CD14-positive monocyte (primary cell): ENCODE measurements around the gene KRTAP17-1. TPM values are rescaled to one million over a fixed set of nuclear protein-coding genes. Genes with fewer than 3 reads are reported as not detected.

Experiments
- DNase-seq, 3 donors: peaks; one replicate each; pipeline ENCODE4 v3.0.0-alpha.2; 2011 to 2022
- H2AFZ ChIP-seq: 2 replicates; pipeline ENCODE4 v1.6.0; 2012; ENCODE audit warnings: mild to moderate bottlenecking, low read depth, low read length, inconsistent platforms; ENCODE audit not compliant: insufficient read depth, poor library complexity, severe bottlenecking
- H3K27ac ChIP-seq, 2 donors: 1 replicate in 1 of 2; 2 replicates in 1 of 2; pipeline ENCODE4 v1.5.1; 2012 to 2013; ENCODE audit warnings: low read length in 2 of 2, control low read depth in 1 of 2, inconsistent platforms in 1 of 2, low read depth in 1 of 2, mild to moderate bottlenecking in 1 of 2
- H3K27me3 ChIP-seq, 2 donors: one replicate each; pipeline versions ENCODE4 v1.6.0 to v1.6.1; 2011 to 2013; ENCODE audit warnings: low read length in 2 of 2; ENCODE audit not compliant: control insufficient read depth in 2 of 2, insufficient read depth in 2 of 2
- H3K36me3 ChIP-seq, 2 donors: replicated peaks in 1 of 2; 1 replicate in 1 of 2; 2 replicates in 1 of 2; pipeline versions ENCODE4 v1.5.1 to v1.6.1; 2012 to 2013; ENCODE audit warnings: low read length in 2 of 2, control low read depth in 1 of 2, inconsistent platforms in 1 of 2, mild to moderate bottlenecking in 1 of 2; ENCODE audit not compliant: insufficient read depth in 2 of 2, control insufficient read depth in 1 of 2
- H3K4me1 ChIP-seq, 2 donors: 1 replicate in 1 of 2; 2 replicates in 1 of 2; pipeline versions ENCODE4 v1.5.1 to v1.6.1; 2012 to 2013; ENCODE audit warnings: low read length in 2 of 2, control low read depth in 1 of 2, inconsistent platforms in 1 of 2, mild to moderate bottlenecking in 1 of 2, moderate library complexity in 1 of 2; ENCODE audit not compliant: insufficient read depth in 2 of 2, control insufficient read depth in 1 of 2
- H3K4me2 ChIP-seq: replicated peaks from 2 replicates; pipeline ENCODE3; 2012; ENCODE audit warnings: low read length, moderate library complexity, mild to moderate bottlenecking; ENCODE audit not compliant: poor library complexity, severe bottlenecking; ENCODE audit errors: extremely low read depth
- H3K4me3 ChIP-seq, 3 experiments: fragments of 200-600 bp in 1 of 3; sonication (generic) in 1 of 3; replicated peaks in 1 of 3; 1 replicate in 2 of 3; 2 replicates in 1 of 3; pipeline ENCODE4 v1.5.1; 2011 to 2013; ENCODE audit warnings: low read length in 3 of 3, mild to moderate bottlenecking in 3 of 3, control low read depth in 2 of 3, low read depth in 2 of 3, inconsistent platforms in 1 of 3, moderate library complexity in 1 of 3
- H3K79me2 ChIP-seq: 2 replicates; pipeline ENCODE4 v1.6.0; 2012; ENCODE audit warnings: mild to moderate bottlenecking, control low read depth, inconsistent platforms, low read length, moderate library complexity; ENCODE audit not compliant: insufficient read depth
- H3K9ac ChIP-seq: 2 replicates; pipeline ENCODE4 v1.6.0; 2017; ENCODE audit warnings: low read length, mild to moderate bottlenecking; ENCODE audit not compliant: insufficient read depth, poor library complexity, severe bottlenecking
- H3K9me3 ChIP-seq, 2 donors: replicated peaks in 1 of 2; 1 replicate in 1 of 2; 2 replicates in 1 of 2; pipeline versions ENCODE4 v1.5.1 to v1.6.1; 2012 to 2013; ENCODE audit warnings: low read length in 2 of 2, control low read depth in 1 of 2; ENCODE audit not compliant: control insufficient read depth in 1 of 2, insufficient read depth in 1 of 2
- H4K20me1 ChIP-seq: 2 replicates; pipeline ENCODE4 v1.6.0; 2012; ENCODE audit warnings: mild to moderate bottlenecking, low read length, control low read depth, moderate library complexity; ENCODE audit not compliant: insufficient read depth
- H3K27ac Mint-ChIP-seq, 7 donors: one replicate each; pipeline ENCODE4 v1.8.0; 2020; ENCODE audit warnings: mild to moderate bottlenecking in 7 of 7, mixed read lengths in 7 of 7, moderate library complexity in 6 of 7, inconsistent platforms in 2 of 7
- H3K27me3 Mint-ChIP-seq, 3 donors: one replicate each; pipeline ENCODE4 v1.8.0; 2021 to 2022; ENCODE audit warnings: low read depth in 3 of 3, mild to moderate bottlenecking in 3 of 3, mixed read lengths in 3 of 3, moderate library complexity in 3 of 3, inconsistent platforms in 1 of 3
- H3K36me3 Mint-ChIP-seq, 2 donors: one replicate each; pipeline ENCODE4 v1.8.0; 2020; ENCODE audit warnings: mixed read lengths in 2 of 2, inconsistent platforms in 1 of 2, mild to moderate bottlenecking in 1 of 2
- H3K4me1 Mint-ChIP-seq: one replicate; pipeline ENCODE4 v1.8.0; 2020; ENCODE audit warnings: mild to moderate bottlenecking, mixed read lengths
- H3K4me3 Mint-ChIP-seq, 2 donors: one replicate each; pipeline ENCODE4 v1.8.0; 2020; ENCODE audit warnings: mild to moderate bottlenecking in 2 of 2, mixed read lengths in 2 of 2, moderate library complexity in 1 of 2
- H3K9me3 Mint-ChIP-seq, 7 donors: one replicate each; pipeline ENCODE4 v1.8.0; 2020 to 2022; ENCODE audit warnings: mixed read lengths in 7 of 7, mild to moderate bottlenecking in 6 of 7, moderate library complexity in 6 of 7, inconsistent platforms in 2 of 7
- CTCF ChIP-seq: fragments of 200-600 bp; IDR thresholded peaks from one replicate; pipeline ENCODE4 v1.8.0; 2022; ENCODE audit warnings: antibody characterized with exemption, mild to moderate bottlenecking
- WGBS: methylation state at CpG from one replicate; pipeline ENCODE4 v1.1.5; 2013; ENCODE audit warnings: missing lambda C conversion rate; ENCODE audit not compliant: insufficient coverage; 5-methylcytosine and 5-hydroxymethylcytosine counted together
- intact Hi-C, 2 donors: fragments of 100-400 bp; cut with micrococcal nuclease; formaldehyde crosslinking; loops; one replicate each; pipeline versions ENCODE4 v1.15.0 to v1.15.1; 2023
- polyA plus RNA-seq, 3 donors: library from polyadenylated mRNA; depleted of rRNA in 1 of 3; unstranded in 2 of 3; stranded (reverse) in 1 of 3; fragments of 300-500 nt in 2 of 3; fragments of >200 nt in 1 of 3; fragmentation: Illumina TruSeq in 2 of 3; gene quantifications; 1 replicate in 2 of 3; 2 replicates in 1 of 3; pipeline ENCODE4 v1.2.3, GENCODE V29; 2012 to 2021

The KRTAP17-1 gene
- polyA plus RNA-seq, 3 donors = not detected

GRCh38 chr17:41340934-41341861 lies 25.7 kb upstream of the KRTAP17-1 start:
- Mint-ChIP-seq H3K4me1 (peaks cover 25% of the 10 kb centered on the region), H3K36me3 (peaks cover 0 to 2% of the 10 kb centered on the region in 2 donors), H3K27me3 (peaks cover 4 to 6% (median 4%) of the 10 kb centered on the region in 3 donors), H3K4me3 (no peak overlapping the region), H3K27ac (no peak overlapping the region), H3K9me3 (peaks cover 10 to 23% (median 19%) of the 10 kb centered on the region in 7 donors)
- H3K4me2 ChIP-seq = no peak overlapping the region
- DNase-seq = no peak
- peaks cover 22 to 29% of the 10 kb centered on the region in 2 donors for H3K4me1 ChIP-seq
- no peak overlapping the region for H3K9ac ChIP-seq
- no peaks in the 10 kb centered on the region for H4K20me1 ChIP-seq
- no peaks in the 10 kb centered on the region for H3K36me3 ChIP-seq
- H3K79me2 ChIP-seq = no peaks in the 10 kb centered on the region
- no peak overlapping the region for H2AFZ ChIP-seq
- H3K27ac ChIP-seq = no peak overlapping the region
- intact Hi-C loops = loop anchor here in 1 of 2 donors (1.0 kb wide), 1 partner anchor 14 kb away; no protein-coding TSS in a partner anchor
- WGBS = 91% methylated on average over 1 of the region's 7 CpGs
- peaks cover 15 to 16% of the 10 kb centered on the region in 2 donors for H3K9me3 ChIP-seq
- H3K4me3 ChIP-seq = no peak overlapping the region
- TF ChIP-seq CTCF = no peak
- no peaks in the 10 kb centered on the region for H3K27me3 ChIP-seq

DNA sequence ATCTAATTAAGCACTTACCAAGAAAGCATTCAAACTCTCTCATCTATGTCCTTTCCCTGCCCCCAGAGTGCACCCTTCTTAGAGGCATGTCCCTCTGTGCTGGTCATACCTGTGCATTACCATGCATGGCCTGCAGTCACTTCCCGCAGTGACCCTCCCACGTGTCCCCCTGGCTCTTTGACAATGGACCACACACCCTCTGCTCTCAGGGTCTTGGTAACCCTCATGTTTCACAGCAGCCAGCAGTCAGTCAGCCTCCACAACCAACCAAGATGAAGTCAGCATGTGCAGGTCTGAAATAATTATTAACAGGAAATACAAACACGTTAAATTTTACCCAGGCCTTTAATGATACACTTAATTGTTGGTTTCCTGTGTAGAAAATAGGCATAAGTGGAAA lies 25.0 kb upstream of the KRTAP17-1 start:
- Histone ChIP-seq H3K4me3 (peak overlapping the region in 1 of 3 experiments; percentile 50), H3K4me1 (peaks cover 22 to 29% of the 10 kb centered on the region in 2 donors), H3K79me2 (no peaks in the 10 kb centered on the region), H3K4me2 (peak overlapping the region; percentile 63), H3K36me3 (no peaks in the 10 kb centered on the region), H3K27ac (peak overlapping the region in 1 of 2 donors; percentile 70), H3K9me3 (peaks cover 15 to 16% of the 10 kb centered on the region in 2 donors), H4K20me1 (no peaks in the 10 kb centered on the region), H2AFZ (peak overlapping the region; percentile 2), H3K9ac (no peak overlapping the region), H3K27me3 (no peaks in the 10 kb centered on the region)
- intact Hi-C loops = loop anchor here in 1 of 2 donors (1.0 kb wide), 1 partner anchor 15 kb away; no protein-coding TSS in a partner anchor
- H3K4me3 Mint-ChIP-seq = no peak overlapping the region
- WGBS = 85% methylated on average over 2 of the region's 3 CpGs
- peaks cover 10 to 20% (median 19%) of the 10 kb centered on the region in 7 donors for H3K9me3 Mint-ChIP-seq
- H3K4me1 Mint-ChIP-seq = peaks cover 25% of the 10 kb centered on the region
- peaks cover 0 to 2% of the 10 kb centered on the region in 2 donors for H3K36me3 Mint-ChIP-seq
- no peak for TF ChIP-seq CTCF
- peaks cover 3 to 6% (median 6%) of the 10 kb centered on the region in 3 donors for H3K27me3 Mint-ChIP-seq
- no peak for DNase-seq
- H3K27ac Mint-ChIP-seq = peak overlapping the region; percentile 51 to 95 (median 89)
